GM19455 (cell line): ENCODE data around the gene KIRREL3.

Source experiments
- ATAC-seq: cut with Tn5 transposase; IDR thresholded peaks from one replicate; pipeline ENCODE4 v1.9.1; 2021; ENCODE audit not compliant: unreplicated experiment

The KIRREL3 gene

DNA sequence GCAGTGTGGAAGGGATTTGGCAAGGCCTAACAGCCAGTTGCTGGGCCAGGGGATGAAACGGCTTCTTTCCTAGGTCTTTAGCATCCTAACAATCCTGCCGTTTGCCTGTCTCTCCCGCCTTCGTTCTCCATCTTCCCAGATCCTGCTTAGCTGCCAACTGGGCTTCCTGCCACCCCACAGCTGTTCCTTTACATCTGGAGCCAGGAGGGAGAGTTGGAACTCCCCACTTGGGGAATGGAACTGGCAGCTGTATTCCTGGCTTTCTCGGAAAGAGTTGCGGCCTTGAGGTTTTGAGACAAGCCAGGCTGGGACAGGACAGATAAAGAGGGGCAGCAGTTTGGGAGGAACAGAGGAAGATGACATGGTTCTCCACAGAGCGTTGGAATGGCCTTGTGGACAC is 585.4 kb downstream of the KIRREL3 start:
- no peak for ATAC-seq

GRCh38 chr11:126414615-126415014 is 586.0 kb downstream of the KIRREL3 start:
- no peak for ATAC-seq

- no peak for ATAC-seq
Measured at GRCh38 chr11:126413843-126414405, 586.6 kb downstream of the KIRREL3 start.

- no peak for ATAC-seq
Measured at GRCh38 chr11:126413426-126413825, 587.1 kb downstream of the KIRREL3 start.

DNA sequence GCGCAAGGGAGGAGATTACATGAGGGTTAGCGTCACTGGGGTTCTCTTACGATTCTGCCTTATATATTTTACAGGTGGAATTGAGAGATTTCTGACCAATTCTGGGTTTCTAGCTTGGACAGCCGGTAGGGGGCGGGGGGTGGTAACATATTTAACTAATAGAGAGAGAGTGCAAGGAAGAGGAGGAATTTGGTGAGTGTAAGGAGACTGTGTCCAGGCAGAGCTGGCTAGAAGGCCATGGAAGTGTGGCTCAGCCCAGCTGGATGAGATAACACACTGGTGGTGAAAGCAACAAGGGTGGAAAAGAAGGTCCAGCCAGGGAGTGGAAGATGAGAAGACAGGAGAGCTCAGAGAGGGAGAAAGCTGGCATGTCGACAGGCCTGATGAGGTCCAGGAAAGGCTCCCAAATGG is 588.6 kb downstream of the KIRREL3 start:
- no peak for ATAC-seq

DNA sequence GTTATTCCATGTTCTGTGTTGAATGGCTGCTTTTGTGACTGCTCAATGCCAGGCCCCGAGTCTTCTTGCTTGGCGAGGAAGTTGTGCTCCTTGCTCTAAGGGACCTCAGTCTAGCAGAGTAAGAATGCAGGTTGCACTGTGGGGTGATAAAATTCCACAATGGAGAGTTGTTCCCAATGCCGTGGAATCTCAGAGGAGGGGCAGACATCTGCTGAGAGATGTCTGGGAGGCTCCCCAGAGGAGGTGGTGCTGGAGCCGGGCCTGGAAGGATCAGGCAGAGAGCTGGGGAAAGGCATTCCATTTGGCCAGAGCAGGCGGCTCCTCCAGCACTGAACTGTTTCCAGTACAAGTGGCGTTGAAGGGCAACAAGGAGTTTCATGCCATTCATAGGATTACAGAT is 589.9 kb downstream of the KIRREL3 start:
- ATAC-seq = no peak

DNA sequence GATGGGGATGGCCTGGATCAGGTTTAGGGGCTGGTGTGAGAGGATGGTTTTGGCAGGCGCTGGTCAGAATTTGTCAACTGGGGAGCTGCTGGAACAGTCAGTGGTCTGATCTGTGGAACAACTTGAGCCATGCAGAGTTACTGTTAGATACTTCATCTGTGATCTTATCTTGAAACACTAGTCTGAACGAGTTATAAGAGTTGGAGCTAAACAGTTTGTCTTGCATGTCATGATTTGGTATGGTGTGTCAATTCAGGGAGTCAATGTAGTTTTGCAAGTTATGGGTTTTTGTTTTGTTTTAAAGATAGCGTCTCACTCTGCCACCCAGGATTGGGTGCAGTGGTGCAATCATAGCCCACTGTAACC is 591.0 kb downstream of the KIRREL3 start:
- ATAC-seq = no peak

- ATAC-seq = no peak
Measured at GRCh38 chr11:126408901-126409619, 591.5 kb downstream of the KIRREL3 start.

GRCh38 chr11:126408496-126408895 is 592.1 kb downstream of the KIRREL3 start:
- no peak for ATAC-seq

DNA sequence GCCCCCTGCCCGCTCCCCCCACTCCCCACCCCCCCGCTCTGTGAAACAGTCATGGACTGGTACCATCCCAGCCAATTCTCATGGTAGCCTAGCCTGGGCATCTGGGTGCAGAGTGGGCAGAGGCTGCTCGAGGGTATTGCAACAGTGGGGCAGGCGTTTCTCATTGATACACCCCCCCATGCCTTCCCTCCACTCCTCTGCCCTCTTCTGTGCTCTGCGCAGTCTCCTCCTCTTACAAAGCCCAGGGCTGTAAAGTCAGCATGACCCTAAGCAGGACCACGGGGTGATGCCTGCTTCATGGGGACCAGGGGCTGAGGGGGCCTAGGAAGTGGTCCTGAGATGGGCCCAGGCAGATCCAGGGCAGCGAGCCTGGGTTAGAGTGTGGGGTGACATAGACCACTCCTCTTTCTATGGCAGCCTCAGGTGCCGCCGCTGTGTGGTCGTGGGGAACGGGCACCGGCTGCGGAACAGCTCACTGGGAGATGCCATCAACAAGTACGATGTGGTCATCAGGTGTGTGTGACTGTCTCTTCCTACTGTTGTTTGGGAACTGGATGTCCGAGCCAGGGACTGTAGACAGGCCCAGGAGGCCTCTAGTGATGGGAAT is 592.8 kb downstream of the KIRREL3 start:
- ATAC-seq = no peak

DNA sequence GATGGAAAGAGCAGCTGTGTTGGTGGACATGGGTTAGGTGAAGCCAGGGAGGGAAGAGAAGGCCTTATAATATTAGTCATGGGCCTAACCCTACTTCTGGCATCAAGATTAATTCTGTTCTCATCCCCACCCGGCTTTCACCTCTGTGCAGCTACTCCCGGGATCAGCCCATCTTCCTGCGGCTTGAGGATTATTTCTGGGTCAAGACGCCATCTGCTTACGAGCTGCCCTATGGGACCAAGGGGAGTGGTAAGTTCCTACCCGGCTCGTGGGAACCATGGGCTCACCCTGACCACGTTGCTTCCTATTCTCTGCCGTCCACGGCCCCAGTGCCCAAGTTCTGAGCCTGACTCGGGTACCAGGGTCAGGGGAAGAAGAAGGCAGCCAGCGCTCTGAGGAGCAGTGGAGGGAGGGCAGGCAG is 593.5 kb downstream of the KIRREL3 start:
- ATAC-seq = no peak

GRCh38 chr11:126406368-126406767 is 594.2 kb downstream of the KIRREL3 start:
- no peak for ATAC-seq

- ATAC-seq = no peak
Measured at GRCh38 chr11:126405906-126406305, 594.7 kb downstream of the KIRREL3 start.

DNA sequence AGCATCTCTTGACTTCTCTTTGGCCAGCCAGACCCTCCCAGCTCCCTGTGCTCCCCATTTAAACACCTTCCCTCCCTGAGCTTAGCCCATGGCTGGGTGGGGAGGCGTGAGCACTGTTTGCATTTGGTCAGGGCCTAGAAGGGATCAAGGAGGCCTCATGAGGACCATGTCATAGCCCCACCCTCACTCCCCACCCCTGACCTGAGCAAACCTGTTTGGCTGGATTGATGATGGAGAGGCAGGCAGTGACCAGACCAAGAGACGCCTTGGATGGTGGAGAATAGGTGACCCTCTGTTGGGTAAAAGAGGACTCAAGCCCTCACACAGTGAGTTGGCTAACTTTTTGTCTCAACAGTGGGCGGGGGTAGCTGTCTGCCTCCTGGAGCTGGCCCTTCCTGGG is 595.2 kb downstream of the KIRREL3 start:
- ATAC-seq = no peak

DNA sequence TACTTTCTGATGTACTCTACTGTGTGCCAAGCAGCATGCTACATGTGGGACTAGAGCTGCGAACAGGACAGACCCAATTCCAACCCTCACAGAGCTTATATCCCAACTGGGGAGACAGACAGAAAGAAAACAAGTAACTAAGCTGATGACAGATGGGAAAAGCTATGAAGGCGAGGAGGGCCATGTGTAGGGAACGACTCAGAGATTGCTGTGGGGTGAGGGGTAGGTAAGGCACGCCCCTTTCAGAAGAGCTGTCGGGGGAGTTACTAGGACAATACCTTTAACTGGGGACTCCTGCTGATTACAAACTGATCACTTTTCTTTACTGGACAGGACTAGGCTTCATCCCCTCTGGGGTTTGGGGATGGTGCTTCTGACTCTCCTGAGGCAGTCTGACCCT is 596.2 kb downstream of the KIRREL3 start:
- no peak for ATAC-seq

GRCh38 chr11:126403658-126404057 is 596.9 kb downstream of the KIRREL3 start:
- ATAC-seq = peak; percentile 99

DNA sequence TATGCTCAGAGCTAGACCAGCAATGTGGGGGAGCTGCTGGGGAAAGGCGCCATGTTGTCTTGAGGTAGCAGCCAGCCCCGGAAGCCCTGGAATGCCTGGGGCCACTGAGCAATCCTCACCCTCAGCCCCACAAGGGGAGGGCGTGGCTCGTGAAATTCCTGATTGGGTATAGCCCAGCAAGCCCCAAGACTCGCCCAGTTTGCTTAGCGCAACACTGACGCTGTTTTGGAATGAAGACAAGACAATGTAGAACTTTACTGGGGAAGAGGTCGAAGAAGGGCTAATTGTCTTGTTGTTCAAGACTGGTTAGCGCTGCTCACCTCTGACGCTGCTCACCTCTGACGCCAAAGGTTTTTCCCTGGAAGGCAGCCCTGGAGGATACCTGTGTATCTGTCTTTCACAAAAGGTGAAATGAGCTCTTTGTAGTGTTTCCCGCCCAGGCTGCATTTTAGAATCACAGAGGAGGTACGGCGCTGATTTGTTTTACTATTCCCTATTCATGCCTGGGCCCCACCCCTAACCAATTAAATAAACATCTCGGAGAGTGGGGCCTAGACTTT is 597.5 kb downstream of the KIRREL3 start:
- no peak for ATAC-seq

GRCh38 chr11:126400479-126400878 is 600.1 kb downstream of the KIRREL3 start:
- no peak for ATAC-seq

DNA sequence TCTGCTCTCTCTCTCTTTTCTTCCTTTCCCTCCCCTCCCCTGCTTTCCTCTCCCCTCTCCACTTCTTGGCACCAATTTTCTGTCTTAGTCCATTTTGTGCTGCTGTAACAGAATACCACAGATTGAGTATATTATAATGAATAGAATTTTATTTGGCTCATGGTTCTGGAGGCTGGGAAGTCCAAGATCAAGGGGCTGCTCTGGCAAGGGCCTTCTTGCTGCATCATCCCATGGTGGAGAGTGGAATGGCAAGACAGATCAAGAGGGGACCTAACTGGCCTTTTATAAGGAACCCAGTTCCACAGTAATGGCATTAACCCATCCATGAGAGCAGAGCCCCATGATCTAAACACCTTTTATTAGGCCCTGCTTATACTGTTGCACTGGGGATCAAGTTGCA is 600.6 kb downstream of the KIRREL3 start:
- no peak for ATAC-seq

- no peak for ATAC-seq
Measured at GRCh38 chr11:126398721-126399120, 601.8 kb downstream of the KIRREL3 start.

DNA sequence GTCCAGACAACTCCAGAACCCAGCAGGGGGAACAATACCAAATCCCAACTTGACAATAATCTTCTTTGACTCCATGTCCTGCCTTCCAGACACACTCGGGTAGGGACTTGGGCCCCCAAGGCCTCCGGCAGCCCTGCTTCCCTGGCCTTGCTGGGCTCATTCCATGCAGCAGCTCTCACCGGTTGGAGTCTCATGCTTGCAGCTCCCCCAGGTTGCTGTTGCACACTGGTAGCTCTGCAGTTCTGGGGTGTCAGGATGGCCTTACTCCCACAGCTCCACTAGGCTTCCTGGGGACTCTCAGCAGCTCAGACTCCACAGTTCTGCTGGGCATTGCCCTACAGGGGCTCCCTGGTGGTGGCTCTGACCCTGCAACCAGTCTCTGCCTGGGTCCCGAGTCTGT is 602.3 kb downstream of the KIRREL3 start:
- ATAC-seq = no peak

DNA sequence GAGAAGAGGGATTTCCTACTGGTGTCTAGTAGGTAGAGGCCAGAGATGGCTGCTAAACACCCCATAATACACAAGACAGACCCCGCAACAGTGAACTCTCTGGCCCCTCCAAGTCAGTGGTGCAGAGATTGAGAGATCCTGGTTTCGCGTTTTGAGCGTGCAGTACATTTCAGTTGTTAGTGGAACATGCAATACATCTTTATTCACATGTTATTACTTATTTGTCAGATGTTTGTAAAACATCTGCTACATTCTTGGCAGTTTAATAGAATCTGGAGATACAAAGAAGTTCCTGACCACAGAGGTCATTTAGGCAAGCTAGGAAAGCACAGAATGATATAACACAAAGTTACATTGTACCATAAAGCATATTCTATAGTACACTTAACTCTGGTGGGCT is 603.6 kb downstream of the KIRREL3 start:
- ATAC-seq = no peak
